Measurements from ENCODE around the gene HAO2.

- TF ChIP-seq YY1 (IDR thresholded peaks at IDR 0.05; ENCODE audit: insufficient read depth, insufficient read length) (no peak), ZNF274 (IDR thresholded peaks at IDR 0.05; ENCODE audit: low read depth, low read length) (no peak), SUZ12 (IDR thresholded peaks at IDR 0.05; ENCODE audit: extremely low read depth, insufficient read depth, insufficient read length) (no peak)
Measured at GRCh38 chr1:119387858-119388257, 19.3 kb downstream of the HAO2 start.
